NCI-H1092 treated with DMSO at 0.1 percent for 48 hours (cell line): Measurements from ENCODE around the gene AGER.
"Not testable (repeated sequence)": the region's sequence is repeated elsewhere in the genome, so short reads cannot be mapped to it uniquely, and the experiment has no call there.

Experiments used
- DNase-seq: peaks from one replicate; lab custom pipeline; 2025; lab: John Stamatoyannopoulos, UW

The AGER gene

GRCh38 chr6:32184084-32184640, at the start of gene AGER:
Gene AGER (minus strand): TSS chr6:32184253. CDS start chr6:32184222, 31 bp downstream.
- DNase-seq = no peak

- DNase-seq = no peak
These were observed 42.4 kb upstream of the AGER start for GRCh38 chr6:32226434-32226833.

GRCh38 chr6:32224696-32225095, 40.6 kb upstream of the AGER start:
- DNase-seq = no peak

- no peak for DNase-seq
These were observed 39.5 kb upstream of the AGER start, which contains the start of gene NOTCH4 for GRCh38 chr6:32223258-32224235. Gene NOTCH4 (minus strand): TSS chr6:32224067. CDS start chr6:32223928, 139 bp downstream.

- DNase-seq = no peak
These were observed 38.5 kb upstream of the AGER start for GRCh38 chr6:32222333-32223230.

- DNase-seq = no peak
These were observed 36.0 kb upstream of the AGER start for GRCh38 chr6:32220021-32220420.

- no peak for DNase-seq
These were observed 34.1 kb upstream of the AGER start for GRCh38 chr6:32218167-32218566.

GRCh38 chr6:32216998-32217397, 32.9 kb upstream of the AGER start:
- no peak for DNase-seq

GRCh38 chr6:32216285-32216684, 32.2 kb upstream of the AGER start:
- DNase-seq = no peak

- DNase-seq = no peak
These were observed 31.6 kb upstream of the AGER start for GRCh38 chr6:32215617-32216016.

- DNase-seq = no peak
These were observed 30.1 kb upstream of the AGER start for GRCh38 chr6:32214126-32214525.

GRCh38 chr6:32213649-32214048, 29.6 kb upstream of the AGER start:
- DNase-seq = no peak

GRCh38 chr6:32212076-32212760, 28.2 kb upstream of the AGER start:
- DNase-seq = no peak

- not testable (repeated sequence) for DNase-seq
These were observed 27.4 kb upstream of the AGER start for GRCh38 chr6:32211432-32211831.

- DNase-seq = no peak
These were observed 26.1 kb upstream of the AGER start for GRCh38 chr6:32210191-32210601.

- DNase-seq = no peak
These were observed 24.9 kb upstream of the AGER start for GRCh38 chr6:32208996-32209395.

- no peak for DNase-seq
These were observed 20.2 kb upstream of the AGER start for GRCh38 chr6:32204268-32204715.

- DNase-seq = no peak
These were observed 19.6 kb upstream of the AGER start for GRCh38 chr6:32203426-32204267.

- no peak for DNase-seq
These were observed 18.1 kb upstream of the AGER start for GRCh38 chr6:32202186-32202585.

- DNase-seq = no peak
These were observed 16.8 kb upstream of the AGER start for GRCh38 chr6:32200711-32201475.
